ENCODE measurements around the gene DNM3. TPM values are rescaled to one million over a fixed set of nuclear protein-coding genes. Genes with fewer than 3 reads are reported as not detected.

DNM3 gene
- total and polyA plus RNA-seq, 2 of the 8 experiments (the other 6 are each of a cell fraction or from before 2014, with no cell fraction given) = 2.0 to 8.5 TPM

DNA sequence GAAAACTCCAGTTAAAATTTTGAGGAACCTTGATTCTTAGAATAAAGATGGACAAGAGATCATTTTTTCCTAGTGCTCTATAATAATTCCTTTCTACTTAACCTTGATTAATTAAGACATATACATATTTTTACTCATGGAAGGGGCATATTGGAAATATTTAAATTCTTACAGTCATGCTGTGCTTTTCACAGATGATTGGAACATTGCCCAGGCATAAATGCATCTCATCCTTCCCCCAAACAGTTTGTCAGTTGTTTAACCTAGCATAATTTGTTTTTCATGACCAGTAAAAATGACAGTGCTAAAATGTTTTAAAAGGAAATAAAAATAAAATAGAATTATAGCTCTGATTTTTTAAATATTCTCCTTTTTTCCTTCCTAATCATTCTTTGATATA, 140.0 kb downstream of the DNM3 start:
- Histone ChIP-seq H3K9me3 (ENCODE audit: insufficient read depth in 2 of 2, low read depth in 1 of 2, low read length in 1 of 2) (no peaks in the 10 kb centered on the region), H3K27me3 (replicated peaks in 1 of 4; ENCODE audit: control insufficient read depth in 3 of 4, extremely low read depth in 1 of 4, insufficient read depth in 3 of 4, low read length in 3 of 4) (no peaks in the 10 kb centered on the region), H3K9ac (replicated peaks in 1 of 4; ENCODE audit: extremely low read depth in 1 of 4, low read depth in 3 of 4, low read length in 3 of 4) (no peak overlapping the region), H4K20me1 (replicated peaks in 1 of 2; ENCODE audit: control insufficient read depth in 1 of 2, insufficient read depth in 2 of 2, low read length in 2 of 2) (no peaks in the 10 kb centered on the region), H4K91ac (replicated peaks; ENCODE audit: insufficient read length, low read length) (no peak overlapping the region), H3K27ac (ENCODE audit: low read depth, low read length) (no peak overlapping the region), H2AK5ac (ENCODE audit: low read depth, low read length) (no peak overlapping the region), H3K4me1 (replicated peaks in 1 of 4; ENCODE audit: control insufficient read depth in 3 of 4, insufficient read depth in 4 of 4, low read length in 3 of 4) (peaks cover 0 to 2% (median 0%) of the 10 kb centered on the region in 4 experiments; a peak in 2 of 7 replicates), H3K23me2 (ENCODE audit: low read depth, low read length) (no peaks in the 10 kb centered on the region), H3K4me2 (ENCODE audit: insufficient read depth in 1 of 2, low read depth in 2 of 2, low read length in 2 of 2) (no peak overlapping the region), H3K4ac (replicated peaks; ENCODE audit: insufficient read length, low read depth, low read length) (no peak overlapping the region), H3K4me3 (ENCODE audit: extremely low read depth in 1 of 4, insufficient read depth in 2 of 4, low read depth in 3 of 4, low read length in 4 of 4) (no peak overlapping the region), H4K8ac (ENCODE audit: extremely low read depth, insufficient read depth, low read length) (no peak overlapping the region), H3K56ac (replicated peaks; ENCODE audit: insufficient read length, low read depth, low read length) (no peak overlapping the region), H2BK15ac (ENCODE audit: low read length) (no peak overlapping the region), H2AFZ (ENCODE audit: low read length) (no peak overlapping the region), H3K79me2 (ENCODE audit: control insufficient read depth in 1 of 2, insufficient read depth in 2 of 2, low read length in 2 of 2) (no peaks in the 10 kb centered on the region), H4K5ac (ENCODE audit: insufficient read length, low read depth, low read length) (no peak overlapping the region), H2BK5ac (ENCODE audit: low read depth, low read length) (no peak overlapping the region), H3K36me3 (ENCODE audit: control insufficient read depth in 2 of 4, insufficient read depth in 4 of 4, low read length in 3 of 4) (no peaks in the 10 kb centered on the region), H2BK120ac (replicated peaks; ENCODE audit: low read depth, low read length) (no peak overlapping the region), H3K14ac (ENCODE audit: insufficient read length) (no peak overlapping the region), H3K18ac (ENCODE audit: extremely low read depth, low read length) (no peak overlapping the region), H2BK12ac (ENCODE audit: low read depth, low read length) (no peak overlapping the region), H2BK20ac (ENCODE audit: low read length) (no peak overlapping the region), H3K23ac (ENCODE audit: insufficient read length) (no peak overlapping the region), H3K79me1 (ENCODE audit: low read depth, low read length) (no peaks in the 10 kb centered on the region)
- CTCF ChIA-PET (ENCODE audit: partially characterized antibody) = interaction anchor here (0.5 to 17.3 kb wide), 4 partner anchors 72 to 175 kb away, joined by 3 to 694 read pairs (median 4); no protein-coding TSS in a partner anchor
- TF ChIP-seq TBP (IDR thresholded peaks at IDR 0.05; ENCODE audit: low read depth, low read length) = no peak
- no peak for TF ChIP-seq KDM5A (IDR thresholded peaks at IDR 0.05; ENCODE audit: low read length)
- TF ChIP-seq POU5F1 (IDR thresholded peaks at IDR 0.05; ENCODE audit: low read depth, low read length) = no peak
- no peak for TF ChIP-seq KDM4A (IDR thresholded peaks at IDR 0.05; ENCODE audit: low read depth, low read length, severe bottlenecking)
- no peak for TF ChIP-seq EZH2 (IDR thresholded peaks at IDR 0.05; ENCODE audit: low read depth, low read length, severe bottlenecking)
- TF ChIP-seq TCF12 (IDR thresholded peaks at IDR 0.05; ENCODE audit: low read depth, low read length) = no peak
- no peak for TF ChIP-seq TEAD4 (IDR thresholded peaks at IDR 0.05; ENCODE audit: low read depth, low read length)
- TF ChIP-seq JUN (IDR thresholded peaks at IDR 0.05; ENCODE audit: low read depth, low read length) = no peak
- TF ChIP-seq NRF1 (IDR thresholded peaks at IDR 0.05; ENCODE audit: low read depth, low read length) = no peak
- TF ChIP-seq, protein P1, sequence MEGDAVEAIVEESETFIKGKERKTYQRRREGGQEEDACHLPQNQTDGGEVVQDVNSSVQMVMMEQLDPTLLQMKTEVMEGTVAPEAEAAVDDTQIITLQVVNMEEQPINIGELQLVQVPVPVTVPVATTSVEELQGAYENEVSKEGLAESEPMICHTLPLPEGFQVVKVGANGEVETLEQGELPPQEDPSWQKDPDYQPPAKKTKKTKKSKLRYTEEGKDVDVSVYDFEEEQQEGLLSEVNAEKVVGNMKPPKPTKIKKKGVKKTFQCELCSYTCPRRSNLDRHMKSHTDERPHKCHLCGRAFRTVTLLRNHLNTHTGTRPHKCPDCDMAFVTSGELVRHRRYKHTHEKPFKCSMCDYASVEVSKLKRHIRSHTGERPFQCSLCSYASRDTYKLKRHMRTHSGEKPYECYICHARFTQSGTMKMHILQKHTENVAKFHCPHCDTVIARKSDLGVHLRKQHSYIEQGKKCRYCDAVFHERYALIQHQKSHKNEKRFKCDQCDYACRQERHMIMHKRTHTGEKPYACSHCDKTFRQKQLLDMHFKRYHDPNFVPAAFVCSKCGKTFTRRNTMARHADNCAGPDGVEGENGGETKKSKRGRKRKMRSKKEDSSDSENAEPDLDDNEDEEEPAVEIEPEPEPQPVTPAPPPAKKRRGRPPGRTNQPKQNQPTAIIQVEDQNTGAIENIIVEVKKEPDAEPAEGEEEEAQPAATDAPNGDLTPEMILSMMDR (IDR thresholded peaks at IDR 0.05; ENCODE audit: control extremely low read depth in 1 of 3, insufficient read depth in 1 of 3, low read depth in 1 of 3, low read length in 3 of 3) = no peak
- POLR2A ChIA-PET (ENCODE audit: partially characterized antibody) = no interaction called here
- FAIRE-seq = no peak
- no peak for DNase-seq (ENCODE audit: low read depth in 1 of 2, low spot score in 2 of 2)

Measured in H1 (cell line).